K562 (cell line): Measurements from ENCODE around the gene MYL3. TPM values are rescaled to one million over a fixed set of nuclear protein-coding genes. Genes with fewer than 3 reads are reported as not detected.

ENCODE experiments used
- ATAC-seq: fragments of 200-7000 bp; cut with Tn5 transposase; 3 replicates; pipeline ENCODE4 v1.9.1; 2020; ENCODE audit warnings: moderate library complexity
- BruUV-seq: library from RNA; stranded (reverse); fragments of 400-500 nt; replicated peaks from 2 replicates; lab custom pipeline; 2021; lab: Mats Ljungman, UMichigan
- CTCF ChIA-PET: fragments of 300-600 bp; formaldehyde crosslinking; extraction: SDS; loops from one replicate; lab custom pipeline; 2021; ENCODE audit warnings: low intra/inter-chr PET ratio; lab: Yijun Ruan, JAX
- POLR2A ChIA-PET: fragments of 300-600, 350-650 bp; sonication (Branson Sonifier 250); formaldehyde crosslinking; extraction: SDS; loops from one replicate; lab custom pipeline; 2021; ENCODE audit warnings: antibody characterized with exemption, inconsistent platforms; lab: Yijun Ruan, JAX
- DNase-seq, 4 experiments: peaks; one replicate each; pipeline versions ENCODE4 v3.0.0 to v3.0.0-alpha.2; 2011 to 2018; ENCODE audit warnings: low spot score in 3 of 4, mixed read lengths in 3 of 4; ENCODE audit errors: extremely low read depth in 1 of 4
- FAIRE-seq: peaks from 2 replicates; lab custom pipeline; 2011; peaks lifted over from hg19 to GRCh38; lab: Jason Lieb, UNC
- H2AFZ ChIP-seq: 2 replicates; pipeline ENCODE4 v1.6.0; 2011; ENCODE audit warnings: low read depth, low read length, control low read depth, inconsistent platforms
- H3K27ac ChIP-seq: fragments of 200-600 bp; 3 replicates; pipeline ENCODE4 v1.8.0; 2011; ENCODE audit warnings: low read depth, mild to moderate bottlenecking, control low read depth, inconsistent platforms, low read length, moderate library complexity, mixed read lengths; ENCODE audit errors: extremely low read depth
- H3K27me3 ChIP-seq, 2 experiments: fragments of 300-600 bp in 1 of 2; 2 replicates in 1 of 2; 3 replicates in 1 of 2; pipeline versions ENCODE4 v1.6.0 to v1.8.0; 2011; ENCODE audit warnings: inconsistent platforms in 2 of 2, low read length in 2 of 2, mild to moderate bottlenecking in 1 of 2, mixed read lengths in 1 of 2, moderate library complexity in 1 of 2; ENCODE audit not compliant: control insufficient read depth in 2 of 2, insufficient read depth in 2 of 2
- H3K36me3 ChIP-seq: fragments of 300-600 bp; 3 replicates; pipeline ENCODE4 v1.8.0; 2011; ENCODE audit warnings: mild to moderate bottlenecking, low read length, inconsistent platforms; ENCODE audit not compliant: control insufficient read depth, insufficient read depth
- H3K4me1 ChIP-seq, 2 experiments: fragments of 200-600 bp in 1 of 2; replicated peaks in 1 of 2; 2 replicates in 1 of 2; 3 replicates in 1 of 2; pipeline versions ENCODE4 v1.5.1 to v1.8.0; 2011; ENCODE audit warnings: inconsistent platforms in 2 of 2, low read length in 2 of 2, mild to moderate bottlenecking in 1 of 2, mixed read lengths in 1 of 2, moderate library complexity in 1 of 2; ENCODE audit not compliant: control insufficient read depth in 2 of 2, insufficient read depth in 2 of 2
- H3K4me2 ChIP-seq: 2 replicates; pipeline ENCODE4 v1.6.1; 2011; ENCODE audit warnings: low read length, control low read depth, inconsistent platforms, mixed read lengths; ENCODE audit not compliant: insufficient read depth
- H3K4me3 ChIP-seq: fragments of 200-600 bp; sonication (generic), shearing (Covaris generic); 2 replicates; pipeline ENCODE4 v1.5.1; 2016; ENCODE audit warnings: control low read depth, inconsistent platforms
- H3K79me2 ChIP-seq: fragments of 200-600 bp; 3 replicates; pipeline ENCODE4 v1.8.0; 2011; ENCODE audit warnings: low read length, inconsistent platforms; ENCODE audit not compliant: control insufficient read depth, insufficient read depth
- H3K9ac ChIP-seq, 2 experiments: 2 replicates each; pipeline versions ENCODE4 v1.6.0 to v1.6.1; 2011; ENCODE audit warnings: low read depth in 2 of 2, low read length in 2 of 2, control low read depth in 1 of 2, inconsistent platforms in 1 of 2, mild to moderate bottlenecking in 1 of 2, mixed read lengths in 1 of 2; ENCODE audit not compliant: insufficient read depth in 1 of 2
- H3K9me1 ChIP-seq: one replicate; pipeline ENCODE4 v1.6.0; 2011; ENCODE audit warnings: inconsistent platforms, mild to moderate bottlenecking, low read length, moderate library complexity; ENCODE audit not compliant: control insufficient read depth, insufficient read depth
- H3K9me3 ChIP-seq: replicated peaks from 2 replicates; pipeline ENCODE4 v1.5.1; 2011; ENCODE audit warnings: low read depth, low read length, inconsistent platforms; ENCODE audit not compliant: control insufficient read depth, insufficient read depth
- H4K20me1 ChIP-seq: replicated peaks from 2 replicates; pipeline ENCODE4 v1.6.1; 2011; ENCODE audit warnings: low read length, inconsistent platforms, mixed read lengths; ENCODE audit not compliant: control insufficient read depth, insufficient read depth
- GATAD2B ChIP-seq: fragments of 450-650 bp; IDR thresholded peaks from 2 replicates; pipeline ENCODE4 v1.6.1; 2017; ENCODE audit warnings: mild to moderate bottlenecking, borderline replicate concordance
- GTF2E2 ChIP-seq: fragments of 200-800 bp; sonication (Bioruptor generic); IDR thresholded peaks from 2 replicates; pipeline ENCODE4 v1.6.1; 2016; ENCODE audit warnings: missing genetic modification characterization, missing compliant biosample characterization
- ILK ChIP-seq: fragments of 450-650 bp; IDR thresholded peaks from 2 replicates; pipeline ENCODE4 v1.6.1; 2016; ENCODE audit warnings: missing genetic modification characterization, low read depth, mild to moderate bottlenecking, missing compliant biosample characterization, moderate library complexity, borderline replicate concordance
- SREBF2 ChIP-seq: sonication (generic); formaldehyde crosslinking; IDR thresholded peaks from 2 replicates; pipeline ENCODE4 v1.4.0; 2020; ENCODE audit warnings: mild to moderate bottlenecking, missing genetic modification reagents
- ZNF212 ChIP-seq: fragments of 450-650 bp; formaldehyde crosslinking; IDR thresholded peaks from 2 replicates; pipeline ENCODE4 v1.4.0; 2020; ENCODE audit warnings: mild to moderate bottlenecking
- ZNF431 ChIP-seq: sonication (generic); formaldehyde crosslinking; IDR thresholded peaks from 2 replicates; pipeline ENCODE4 v1.8.0; 2022; ENCODE audit warnings: mild to moderate bottlenecking, missing genetic modification reagents
- ZNF830 ChIP-seq: fragments of 250-450 bp; sonication (Bioruptor Pico); IDR thresholded peaks from 2 replicates; pipeline ENCODE4 v1.5.0; 2021; ENCODE audit warnings: mild to moderate bottlenecking
- ZZZ3 ChIP-seq: fragments of 450-650 bp; IDR thresholded peaks from 2 replicates; pipeline ENCODE4 v1.6.1; 2016; ENCODE audit warnings: antibody characterized with exemption, mild to moderate bottlenecking, moderate library complexity
- WGBS: fragments of 100-300 bp; shearing (Covaris generic); methylation state at CpG from one replicate; pipeline ENCODE4 v1.1.6; 2016; ENCODE audit warnings: low coverage, mixed read lengths; ENCODE audit not compliant: insufficient coverage; ENCODE audit errors: missing lambda C conversion rate; 5-methylcytosine and 5-hydroxymethylcytosine counted together
- in situ Hi-C: fragments of 300-500 bp; cut with MboI; formaldehyde crosslinking; loops from 4 replicates; pipeline ENCODE4 v1.15.0; 2018; ENCODE audit warnings: inconsistent platforms, mixed read lengths
- intact Hi-C: fragments of 100-400 bp; cut with micrococcal nuclease; formaldehyde crosslinking; loops from 2 replicates; pipeline ENCODE4 v1.14.2; 2022
- polyA plus RNA-seq, 8 experiments: library from polyadenylated mRNA; depleted of rRNA in 4 of 8; stranded (reverse) in 5 of 8; unstranded in 3 of 8; fragments of >200 nt; fragmentation: Nextera tagmentation in 2 of 8; fragmentation: Illumina TruSeq in 1 of 8; extraction: Ambion mirVana in 2 of 8; extraction: Trizol in 1 of 8; gene quantifications; 2 replicates each; pipeline versions ENCODE4 v1.2.1 to v1.2.3, GENCODE V29; 2011 to 2014; ENCODE audit warnings: inconsistent platforms in 1 of 8, missing spikeins in 1 of 8
- total RNA-seq, 7 experiments: library from RNA; depleted of rRNA in 6 of 7; stranded (reverse); fragments of >200 nt in 6 of 7; fragmentation: Illumina TruSeq in 2 of 7; extraction: Trizol in 2 of 7; gene quantifications; 2 replicates each; pipeline versions ENCODE4 v1.2.1 to v1.2.3, GENCODE V29; 2011 to 2021; ENCODE audit warnings: low replicate concordance in 1 of 7
- TF ChIP-seq, protein P1 (sequence below): fragments of 450-650 bp; formaldehyde crosslinking; IDR thresholded peaks from 2 replicates; pipeline ENCODE4 v1.4.0; 2020; ENCODE audit warnings: mild to moderate bottlenecking, moderate library complexity
- TF ChIP-seq, protein P2 (sequence below): fragments of 450-650 bp; IDR thresholded peaks from 2 replicates; pipeline ENCODE4 v1.6.1; 2017; ENCODE audit warnings: antibody characterized with exemption, mild to moderate bottlenecking
- TF ChIP-seq, protein P3 (sequence below): fragments of 250-450 bp; sonication (Bioruptor Pico); IDR thresholded peaks from 2 replicates; pipeline ENCODE4 v1.5.0; 2021
- TF ChIP-seq, protein P4 (sequence below), 3 experiments: IDR thresholded peaks in 2 of 3; conservative IDR thresholded peaks in 1 of 3; 2 replicates each; pipeline ENCODE4 v1.5.1; 2011 to 2012; ENCODE audit warnings: low read length in 3 of 3, mild to moderate bottlenecking in 3 of 3, control low read depth in 2 of 3, improper control_type of control experiment in 1 of 3, inconsistent platforms in 1 of 3, low read depth in 1 of 3, mixed read lengths in 1 of 3, moderate library complexity in 1 of 3; ENCODE audit not compliant: insufficient read depth in 2 of 3
- TF ChIP-seq, protein P5 (sequence below): fragments of 250-450 bp; sonication (Bioruptor Pico); IDR thresholded peaks from 2 replicates; pipeline ENCODE4 v1.5.1; 2021; ENCODE audit warnings: mild to moderate bottlenecking

Gene MYL3
- total and polyA plus RNA-seq, 9 of the 15 experiments (the other 6 are each of a cell fraction or from before 2014, with no cell fraction given), result 0.14 to 0.45 TPM; not detected in 7

DNA sequence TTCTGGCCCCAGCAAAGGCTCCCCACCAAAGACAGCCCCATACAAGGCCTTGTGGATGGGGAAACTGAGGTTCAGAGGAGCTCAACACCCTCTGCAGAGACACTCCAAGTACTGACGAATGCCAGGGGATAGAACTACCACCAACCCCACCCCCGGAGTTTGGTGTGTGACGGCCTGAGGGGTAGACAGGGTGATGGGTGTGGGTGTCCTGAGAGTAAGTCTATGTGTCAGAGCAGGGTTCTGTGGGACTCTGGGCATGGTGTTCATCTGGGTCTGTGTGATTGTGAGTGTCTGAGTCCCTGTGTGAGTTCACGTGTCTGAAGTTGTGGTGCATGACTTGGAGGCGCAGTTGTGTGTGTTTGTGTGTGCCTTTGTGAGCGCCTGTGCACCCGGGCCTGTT, 21.7 kb upstream of the MYL3 start:
- no peak for ATAC-seq
- peak; percentile 46 for FAIRE-seq
- Histone ChIP-seq H3K4me3 (no peak overlapping the region), H3K4me1 (peaks cover 0 to 33% of the 10 kb centered on the region in 2 experiments; a peak in 3 of 5 replicates), H4K20me1 (peaks cover 18% of the 10 kb centered on the region), H3K9me1 (no peaks in the 10 kb centered on the region), H3K27ac (no peak overlapping the region), H3K9ac (no peak overlapping the region), H3K27me3 (peaks cover 46 to 79% of the 10 kb centered on the region in 2 experiments), H3K36me3 (no peaks in the 10 kb centered on the region), H3K79me2 (no peaks in the 10 kb centered on the region), H3K9me3 (no peaks in the 10 kb centered on the region), H3K4me2 (no peak overlapping the region), H2AFZ (no peak overlapping the region)
- in situ Hi-C loops, result no loop called here
- ChIA-PET CTCF (no interaction called here), POLR2A (interaction anchor here (0.5 to 0.6 kb wide), 3 partner anchors 68 to 109 kb away, joined by 3 to 4 read pairs (median 3); no protein-coding TSS in a partner anchor)
- intact Hi-C loops, result no loop called here
- WGBS, result 3% methylated on average over 7 of the region's 7 CpGs
- BruUV-seq, result no TSS peak
- DNase-seq, result no peak
- TF ChIP-seq SREBF2, result no peak
- TF ChIP-seq, protein P1, sequence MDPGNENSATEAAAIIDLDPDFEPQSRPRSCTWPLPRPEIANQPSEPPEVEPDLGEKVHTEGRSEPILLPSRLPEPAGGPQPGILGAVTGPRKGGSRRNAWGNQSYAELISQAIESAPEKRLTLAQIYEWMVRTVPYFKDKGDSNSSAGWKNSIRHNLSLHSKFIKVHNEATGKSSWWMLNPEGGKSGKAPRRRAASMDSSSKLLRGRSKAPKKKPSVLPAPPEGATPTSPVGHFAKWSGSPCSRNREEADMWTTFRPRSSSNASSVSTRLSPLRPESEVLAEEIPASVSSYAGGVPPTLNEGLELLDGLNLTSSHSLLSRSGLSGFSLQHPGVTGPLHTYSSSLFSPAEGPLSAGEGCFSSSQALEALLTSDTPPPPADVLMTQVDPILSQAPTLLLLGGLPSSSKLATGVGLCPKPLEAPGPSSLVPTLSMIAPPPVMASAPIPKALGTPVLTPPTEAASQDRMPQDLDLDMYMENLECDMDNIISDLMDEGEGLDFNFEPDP, result no peak
- no peak for TF ChIP-seq ILK (tag)
- TF ChIP-seq ZNF830, result no peak
- TF ChIP-seq, protein P2, sequence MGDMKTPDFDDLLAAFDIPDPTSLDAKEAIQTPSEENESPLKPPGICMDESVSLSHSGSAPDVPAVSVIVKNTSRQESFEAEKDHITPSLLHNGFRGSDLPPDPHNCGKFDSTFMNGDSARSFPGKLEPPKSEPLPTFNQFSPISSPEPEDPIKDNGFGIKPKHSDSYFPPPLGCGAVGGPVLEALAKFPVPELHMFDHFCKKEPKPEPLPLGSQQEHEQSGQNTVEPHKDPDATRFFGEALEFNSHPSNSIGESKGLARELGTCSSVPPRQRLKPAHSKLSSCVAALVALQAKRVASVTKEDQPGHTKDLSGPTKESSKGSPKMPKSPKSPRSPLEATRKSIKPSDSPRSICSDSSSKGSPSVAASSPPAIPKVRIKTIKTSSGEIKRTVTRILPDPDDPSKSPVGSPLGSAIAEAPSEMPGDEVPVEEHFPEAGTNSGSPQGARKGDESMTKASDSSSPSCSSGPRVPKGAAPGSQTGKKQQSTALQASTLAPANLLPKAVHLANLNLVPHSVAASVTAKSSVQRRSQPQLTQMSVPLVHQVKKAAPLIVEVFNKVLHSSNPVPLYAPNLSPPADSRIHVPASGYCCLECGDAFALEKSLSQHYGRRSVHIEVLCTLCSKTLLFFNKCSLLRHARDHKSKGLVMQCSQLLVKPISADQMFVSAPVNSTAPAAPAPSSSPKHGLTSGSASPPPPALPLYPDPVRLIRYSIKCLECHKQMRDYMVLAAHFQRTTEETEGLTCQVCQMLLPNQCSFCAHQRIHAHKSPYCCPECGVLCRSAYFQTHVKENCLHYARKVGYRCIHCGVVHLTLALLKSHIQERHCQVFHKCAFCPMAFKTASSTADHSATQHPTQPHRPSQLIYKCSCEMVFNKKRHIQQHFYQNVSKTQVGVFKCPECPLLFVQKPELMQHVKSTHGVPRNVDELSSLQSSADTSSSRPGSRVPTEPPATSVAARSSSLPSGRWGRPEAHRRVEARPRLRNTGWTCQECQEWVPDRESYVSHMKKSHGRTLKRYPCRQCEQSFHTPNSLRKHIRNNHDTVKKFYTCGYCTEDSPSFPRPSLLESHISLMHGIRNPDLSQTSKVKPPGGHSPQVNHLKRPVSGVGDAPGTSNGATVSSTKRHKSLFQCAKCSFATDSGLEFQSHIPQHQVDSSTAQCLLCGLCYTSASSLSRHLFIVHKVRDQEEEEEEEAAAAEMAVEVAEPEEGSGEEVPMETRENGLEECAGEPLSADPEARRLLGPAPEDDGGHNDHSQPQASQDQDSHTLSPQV, result no peak
- no peak for TF ChIP-seq ZZZ3
- TF ChIP-seq, protein P3, sequence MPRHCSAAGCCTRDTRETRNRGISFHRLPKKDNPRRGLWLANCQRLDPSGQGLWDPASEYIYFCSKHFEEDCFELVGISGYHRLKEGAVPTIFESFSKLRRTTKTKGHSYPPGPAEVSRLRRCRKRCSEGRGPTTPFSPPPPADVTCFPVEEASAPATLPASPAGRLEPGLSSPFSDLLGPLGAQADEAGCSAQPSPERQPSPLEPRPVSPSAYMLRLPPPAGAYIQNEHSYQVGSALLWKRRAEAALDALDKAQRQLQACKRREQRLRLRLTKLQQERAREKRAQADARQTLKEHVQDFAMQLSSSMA (CRISPR knock-in tag), result no peak
- no peak for TF ChIP-seq GTF2E2
- TF ChIP-seq, protein P4, sequence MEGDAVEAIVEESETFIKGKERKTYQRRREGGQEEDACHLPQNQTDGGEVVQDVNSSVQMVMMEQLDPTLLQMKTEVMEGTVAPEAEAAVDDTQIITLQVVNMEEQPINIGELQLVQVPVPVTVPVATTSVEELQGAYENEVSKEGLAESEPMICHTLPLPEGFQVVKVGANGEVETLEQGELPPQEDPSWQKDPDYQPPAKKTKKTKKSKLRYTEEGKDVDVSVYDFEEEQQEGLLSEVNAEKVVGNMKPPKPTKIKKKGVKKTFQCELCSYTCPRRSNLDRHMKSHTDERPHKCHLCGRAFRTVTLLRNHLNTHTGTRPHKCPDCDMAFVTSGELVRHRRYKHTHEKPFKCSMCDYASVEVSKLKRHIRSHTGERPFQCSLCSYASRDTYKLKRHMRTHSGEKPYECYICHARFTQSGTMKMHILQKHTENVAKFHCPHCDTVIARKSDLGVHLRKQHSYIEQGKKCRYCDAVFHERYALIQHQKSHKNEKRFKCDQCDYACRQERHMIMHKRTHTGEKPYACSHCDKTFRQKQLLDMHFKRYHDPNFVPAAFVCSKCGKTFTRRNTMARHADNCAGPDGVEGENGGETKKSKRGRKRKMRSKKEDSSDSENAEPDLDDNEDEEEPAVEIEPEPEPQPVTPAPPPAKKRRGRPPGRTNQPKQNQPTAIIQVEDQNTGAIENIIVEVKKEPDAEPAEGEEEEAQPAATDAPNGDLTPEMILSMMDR (IDR thresholded peaks at IDR 0.05 in 2 of 3, conservative IDR thresholded peaks at IDR 0.05 in 1 of 3; ENCODE audit: insufficient read depth in 2 of 3, low read depth in 1 of 3, low read length in 3 of 3), result no peak
- no peak for TF ChIP-seq ZNF431
- no peak for TF ChIP-seq GATAD2B
- no peak for TF ChIP-seq ZNF212
- TF ChIP-seq, protein P5, sequence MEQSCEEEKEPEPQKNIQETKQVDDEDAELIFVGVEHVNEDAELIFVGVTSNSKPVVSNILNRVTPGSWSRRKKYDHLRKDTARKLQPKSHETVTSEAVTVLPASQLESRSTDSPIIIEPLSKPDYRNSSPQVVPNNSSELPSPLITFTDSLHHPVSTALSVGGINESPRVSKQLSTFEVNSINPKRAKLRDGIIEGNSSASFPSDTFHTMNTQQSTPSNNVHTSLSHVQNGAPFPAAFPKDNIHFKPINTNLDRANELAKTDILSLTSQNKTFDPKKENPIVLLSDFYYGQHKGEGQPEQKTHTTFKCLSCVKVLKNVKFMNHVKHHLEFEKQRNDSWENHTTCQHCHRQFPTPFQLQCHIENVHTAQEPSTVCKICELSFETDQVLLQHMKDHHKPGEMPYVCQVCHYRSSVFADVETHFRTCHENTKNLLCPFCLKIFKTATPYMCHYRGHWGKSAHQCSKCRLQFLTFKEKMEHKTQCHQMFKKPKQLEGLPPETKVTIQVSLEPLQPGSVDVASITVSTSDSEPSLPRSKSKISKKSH (CRISPR knock-in tag), result no peak
